Upper lobe of left lung (tissue), 6 donors: ENCODE measurements around the gene EFR3B. TPM values are rescaled to one million over a fixed set of nuclear protein-coding genes. Genes with fewer than 3 reads are reported as not detected.

Source experiments
- ATAC-seq, 2 donors: fragments of 200-7000 bp; cut with Tn5 transposase; one replicate each; pipeline ENCODE4 v1.9.1; 2022; ENCODE audit warnings: mild to moderate bottlenecking in 2 of 2, moderate library complexity in 2 of 2; ENCODE audit not compliant: low FRiP score in 2 of 2
- DNase-seq, 2 donors: peaks; one replicate each; pipeline ENCODE4 v3.0.0-alpha.2; 2019 to 2020
- H3K27ac ChIP-seq, 4 donors: fragments of 200-600 bp; sonication (generic); one replicate each; pipeline ENCODE4 v1.5.1; 2016 to 2019
- H3K27me3 ChIP-seq, 4 donors: fragments of 200-600 bp; sonication (generic); one replicate each; pipeline ENCODE4 v1.5.1; 2017 to 2019
- H3K36me3 ChIP-seq, 4 donors: fragments of 200-600 bp; sonication (generic); one replicate each; pipeline ENCODE4 v1.5.1; 2016 to 2019
- H3K4me1 ChIP-seq, 4 donors: fragments of 200-600 bp; sonication (generic); one replicate each; pipeline ENCODE4 v1.5.1; 2018 to 2019
- H3K4me3 ChIP-seq, 4 donors: fragments of 200-600 bp; sonication (generic); one replicate each; pipeline ENCODE4 v1.5.1; 2017 to 2019; ENCODE audit warnings: mild to moderate bottlenecking in 2 of 4, moderate library complexity in 1 of 4
- H3K9me3 ChIP-seq, 4 donors: fragments of 200-600 bp; sonication (generic); one replicate each; pipeline ENCODE4 v1.5.1; 2018 to 2019
- CTCF ChIP-seq, 6 experiments: fragments of 450-650 bp in 4 of 6; fragments of 200-600 bp in 2 of 6; sonication (generic) in 2 of 6; IDR thresholded peaks; one replicate each; pipeline ENCODE4 v1.5.1; 2016 to 2019; ENCODE audit warnings: antibody characterized with exemption in 6 of 6
- EP300 ChIP-seq, 4 donors: sonication (generic); formaldehyde crosslinking; IDR thresholded peaks; one replicate each; pipeline ENCODE4 v1.5.1; 2017; ENCODE audit warnings: antibody characterized with exemption in 4 of 4, control low read depth in 2 of 4
- POLR2A ChIP-seq, 4 donors: fragments of 450-650 bp; IDR thresholded peaks; one replicate each; pipeline ENCODE4 v1.5.1; 2016 to 2017; ENCODE audit warnings: antibody characterized with exemption in 4 of 4, mild to moderate bottlenecking in 2 of 4
- POLR2AphosphoS5 ChIP-seq, 2 donors: sonication (generic); formaldehyde crosslinking; IDR thresholded peaks; one replicate each; pipeline ENCODE4 v1.5.1; 2017; ENCODE audit warnings: antibody characterized with exemption in 2 of 2
- WGBS, 2 donors: methylation state at CpG; one replicate each; pipeline ENCODE4 v1.1.5; 2017 to 2018; 5-methylcytosine and 5-hydroxymethylcytosine counted together
- total RNA-seq, 6 donors: library from RNA; depleted of rRNA in 4 of 6; stranded (reverse); fragments of >200 nt in 4 of 6; gene quantifications; one replicate each; pipeline versions ENCODE4 v1.1.0 to v1.2.1, GENCODE V29; 2016 to 2021
- donor health status: DM: no; HTN: no; CAD: no; lungs with moderate emphysema.
- donor health status: DM: no; HTN: yes; CAD: no; lungs with severe emphysema.

The EFR3B gene
- total RNA-seq, 6 donors from 2014 or later = 5.1 to 15.2 (median 9.5) TPM

GRCh38 chr2:25044990-25045389, 3.1 kb downstream of the EFR3B start:
- Histone ChIP-seq H3K9me3 (no peaks in the 10 kb centered on the region), H3K4me1 (peaks cover 15 to 22% (median 20%) of the 10 kb centered on the region in 4 donors), H3K27me3 (no peaks in the 10 kb centered on the region), H3K4me3 (no peak overlapping the region), H3K27ac (no peak overlapping the region), H3K36me3 (no peaks in the 10 kb centered on the region)
- 60 to 65% methylated on average over 5 to 6 of the region's 6 CpGs for WGBS, 2 donors
- TF ChIP-seq EP300 (IDR thresholded peaks at IDR 0.05) (no peak), CTCF (IDR thresholded peaks at IDR 0.05) (no peak)
- DNase-seq = no peak
- ATAC-seq = no peak

- Histone ChIP-seq H3K36me3 (no peaks in the 10 kb centered on the region), H3K4me3 (no peak overlapping the region), H3K9me3 (no peaks in the 10 kb centered on the region), H3K27ac (no peak overlapping the region), H3K4me1 (no peaks in the 10 kb centered on the region), H3K27me3 (no peaks in the 10 kb centered on the region)
- no peak for DNase-seq
- WGBS, 2 donors = 89 to 91% methylated on average over 4 of the region's 4 CpGs
- ATAC-seq = peak in 1 of 2 donors; percentile 5
- TF ChIP-seq POLR2AphosphoS5 (IDR thresholded peaks at IDR 0.05) (no peak), EP300 (IDR thresholded peaks at IDR 0.05) (no peak), CTCF (IDR thresholded peaks at IDR 0.05) (no peak), POLR2A (IDR thresholded peaks at IDR 0.05) (no peak)
Measured at GRCh38 chr2:25049422-25049821, 7.5 kb downstream of the EFR3B start.

- no peak for DNase-seq
- H3K9me3 ChIP-seq = no peaks in the 10 kb centered on the region
- TF ChIP-seq POLR2A (IDR thresholded peaks at IDR 0.05) (no peak), CTCF (IDR thresholded peaks at IDR 0.05) (no peak), EP300 (IDR thresholded peaks at IDR 0.05) (no peak)
Measured at GRCh38 chr2:25050128-25050527, 8.3 kb downstream of the EFR3B start.

DNA sequence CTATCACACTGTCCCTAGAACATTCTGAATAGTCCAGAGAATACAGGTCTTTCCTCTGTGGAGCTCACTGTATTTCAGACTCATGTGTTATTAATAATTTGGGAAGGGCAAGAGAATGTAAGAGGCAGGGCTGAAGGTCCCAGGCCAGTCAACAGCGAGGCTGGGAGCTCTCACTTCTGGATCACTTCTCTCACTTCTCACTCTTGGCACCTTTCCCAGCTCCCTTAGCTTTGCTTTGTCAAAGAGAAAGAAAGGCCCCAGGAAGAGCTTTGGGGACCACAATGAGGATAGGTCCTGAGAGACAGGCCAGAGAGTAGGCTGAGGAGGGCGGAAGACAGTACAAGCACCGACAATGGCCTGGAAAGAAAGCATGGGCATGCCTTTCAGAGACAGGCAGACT, 11.2 kb downstream of the EFR3B start:
- 81 to 85% methylated on average over 3 of the region's 3 CpGs for WGBS, 2 donors
- Histone ChIP-seq H3K4me3 (no peak overlapping the region), H3K36me3 (no peaks in the 10 kb centered on the region), H3K27me3 (no peaks in the 10 kb centered on the region), H3K9me3 (no peaks in the 10 kb centered on the region), H3K27ac (no peak overlapping the region), H3K4me1 (no peaks in the 10 kb centered on the region)
- no peak for DNase-seq
- no peak for TF ChIP-seq POLR2A (IDR thresholded peaks at IDR 0.05)
- peak in 1 of 2 donors; percentile 37 for ATAC-seq

More at GRCh38 chr2:25050128-25050527, 8.3 kb downstream of the EFR3B start:
- ATAC-seq = no peak
- Histone ChIP-seq H3K27me3 (no peaks in the 10 kb centered on the region), H3K4me3 (no peak overlapping the region), H3K4me1 (no peaks in the 10 kb centered on the region), H3K27ac (no peak overlapping the region), H3K36me3 (no peaks in the 10 kb centered on the region)

- ATAC-seq (no peak), DNase-seq (no peak)
Measured at GRCh38 chr2:25054720-25055119, 12.8 kb downstream of the EFR3B start.

More at GRCh38 chr2:25054720-25055119, 12.8 kb downstream of the EFR3B start:
- H3K27me3 ChIP-seq = no peaks in the 10 kb centered on the region
- TF ChIP-seq EP300 (IDR thresholded peaks at IDR 0.05) (no peak), POLR2A (IDR thresholded peaks at IDR 0.05) (no peak), POLR2AphosphoS5 (IDR thresholded peaks at IDR 0.05) (no peak), CTCF (IDR thresholded peaks at IDR 0.05) (no peak)
- no peaks in the 10 kb centered on the region for H3K4me1 ChIP-seq
- H3K9me3 ChIP-seq = no peaks in the 10 kb centered on the region
- 60 to 68% methylated on average over 4 of the region's 4 CpGs for WGBS, 2 donors
- H3K27ac ChIP-seq = no peak overlapping the region
- H3K36me3 ChIP-seq = no peaks in the 10 kb centered on the region
- no peak overlapping the region for H3K4me3 ChIP-seq
